ENCODE results near the gene WHRN. TPM values are rescaled to one million over a fixed set of nuclear protein-coding genes. Genes with fewer than 3 reads are reported as not detected.

WHRN gene
- total RNA-seq, 1 experiment from 2014 or later, result 1.4 TPM

DNA sequence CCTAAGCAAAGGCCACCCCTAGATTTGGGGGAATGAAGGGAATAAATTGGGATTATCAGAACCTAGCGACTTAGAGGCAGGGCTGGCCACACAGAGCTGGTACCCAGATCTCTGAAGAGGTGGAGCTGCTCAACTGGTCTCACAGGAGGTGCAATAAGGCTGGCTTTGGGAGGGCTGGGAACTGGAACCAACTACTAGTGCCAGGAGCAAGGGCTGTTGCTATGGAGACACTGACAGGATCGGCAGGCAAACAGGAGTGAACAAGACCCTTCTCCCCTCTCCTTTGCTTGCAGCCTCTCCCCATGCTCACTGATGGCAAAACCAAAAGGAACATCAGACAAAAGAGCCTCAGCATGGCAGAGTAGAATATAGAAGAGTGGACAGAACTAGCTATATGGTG lies 17.0 kb upstream of the WHRN start:
- Histone ChIP-seq H3K27me3 (replicated peaks; ENCODE audit: control insufficient read depth, insufficient read depth, low read length) (no peaks in the 10 kb centered on the region), H3K4me3 (ENCODE audit: low read depth, low read length) (no peak overlapping the region), H3K4me1 (no peaks in the 10 kb centered on the region; the same call in 1 of the 2 replicates), H3K36me3 (ENCODE audit: control insufficient read depth, insufficient read depth, low read length) (no peaks in the 10 kb centered on the region), H3K9me3 (no peaks in the 10 kb centered on the region)
- H3K36me3 Mint-ChIP-seq (ENCODE audit: insufficient read depth, unreplicated experiment), result no peaks in the 10 kb centered on the region
- H3K9me3 Mint-ChIP-seq (ENCODE audit: unreplicated experiment), result no peaks in the 10 kb centered on the region
- peaks cover 6% of the 10 kb centered on the region for H3K27me3 Mint-ChIP-seq (ENCODE audit: insufficient read depth, unreplicated experiment)
- no TSS peak for BruUV-seq (replicated peaks)
- CTCF ChIA-PET, result interaction anchor here (1.0 kb wide), 1 partner anchor 131 kb away, joined by 5 read pairs; no protein-coding TSS in a partner anchor
- no peak for DNase-seq
- no peak overlapping the region for H3K4me3 Mint-ChIP-seq (ENCODE audit: unreplicated experiment)
- peaks cover 6% of the 10 kb centered on the region for H3K4me1 Mint-ChIP-seq (ENCODE audit: low read depth, unreplicated experiment)
- POLR2A ChIA-PET, result no interaction called here
- TF ChIP-seq, protein P1, sequence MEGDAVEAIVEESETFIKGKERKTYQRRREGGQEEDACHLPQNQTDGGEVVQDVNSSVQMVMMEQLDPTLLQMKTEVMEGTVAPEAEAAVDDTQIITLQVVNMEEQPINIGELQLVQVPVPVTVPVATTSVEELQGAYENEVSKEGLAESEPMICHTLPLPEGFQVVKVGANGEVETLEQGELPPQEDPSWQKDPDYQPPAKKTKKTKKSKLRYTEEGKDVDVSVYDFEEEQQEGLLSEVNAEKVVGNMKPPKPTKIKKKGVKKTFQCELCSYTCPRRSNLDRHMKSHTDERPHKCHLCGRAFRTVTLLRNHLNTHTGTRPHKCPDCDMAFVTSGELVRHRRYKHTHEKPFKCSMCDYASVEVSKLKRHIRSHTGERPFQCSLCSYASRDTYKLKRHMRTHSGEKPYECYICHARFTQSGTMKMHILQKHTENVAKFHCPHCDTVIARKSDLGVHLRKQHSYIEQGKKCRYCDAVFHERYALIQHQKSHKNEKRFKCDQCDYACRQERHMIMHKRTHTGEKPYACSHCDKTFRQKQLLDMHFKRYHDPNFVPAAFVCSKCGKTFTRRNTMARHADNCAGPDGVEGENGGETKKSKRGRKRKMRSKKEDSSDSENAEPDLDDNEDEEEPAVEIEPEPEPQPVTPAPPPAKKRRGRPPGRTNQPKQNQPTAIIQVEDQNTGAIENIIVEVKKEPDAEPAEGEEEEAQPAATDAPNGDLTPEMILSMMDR (IDR thresholded peaks at IDR 0.05; ENCODE audit: insufficient read depth in 1 of 2, low read depth in 1 of 2, low read length in 1 of 2, severe bottlenecking in 1 of 2, unreplicated experiment in 1 of 2), result no peak
- intact Hi-C loops (cut with micrococcal nuclease; ENCODE audit: unreplicated experiment), result no loop called here
- H3K27ac Mint-ChIP-seq (ENCODE audit: unreplicated experiment), result no peak overlapping the region

DNA sequence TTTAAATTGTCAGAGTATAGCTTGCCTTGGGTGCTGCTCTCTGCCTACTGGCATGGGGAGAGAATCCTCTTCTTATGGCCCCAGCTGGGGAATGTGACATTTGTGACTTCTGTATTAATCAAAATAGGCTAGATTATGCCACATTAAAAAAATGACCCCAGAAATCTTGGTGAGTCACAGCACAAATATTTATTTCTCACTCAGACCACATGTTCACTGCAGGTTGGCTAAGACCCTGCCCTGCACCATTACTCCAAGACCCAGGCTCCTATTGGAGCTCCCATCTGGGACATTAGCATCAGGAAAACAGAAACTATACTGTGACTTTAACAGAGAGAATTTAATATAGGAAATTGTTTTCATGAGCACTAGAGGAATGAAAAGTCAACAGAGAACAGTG lies 16.6 kb upstream of the WHRN start:
- H3K9me3 ChIP-seq, result no peaks in the 10 kb centered on the region
- no peak overlapping the region for H3K27ac Mint-ChIP-seq (ENCODE audit: unreplicated experiment)
- no peak for DNase-seq
- TF ChIP-seq, protein P1 (IDR thresholded peaks at IDR 0.05; ENCODE audit: insufficient read depth in 1 of 2, low read depth in 1 of 2, low read length in 1 of 2, severe bottlenecking in 1 of 2, unreplicated experiment in 1 of 2), result no peak
- H3K4me3 Mint-ChIP-seq (ENCODE audit: unreplicated experiment), result no peak overlapping the region
- no peaks in the 10 kb centered on the region; the same call in 1 of the 2 replicates for H3K4me1 ChIP-seq
- H3K27me3 ChIP-seq (replicated peaks; ENCODE audit: control insufficient read depth, insufficient read depth, low read length), result no peaks in the 10 kb centered on the region
- intact Hi-C loops (cut with micrococcal nuclease; ENCODE audit: unreplicated experiment), result no loop called here
- no peak overlapping the region for H3K4me3 ChIP-seq (ENCODE audit: low read depth, low read length)
- ChIA-PET CTCF (interaction anchor here (1.0 kb wide), 1 partner anchor 132 kb away, joined by 5 read pairs; no protein-coding TSS in a partner anchor), POLR2A (no interaction called here)
- no TSS peak for BruUV-seq (replicated peaks)
- H3K9me3 Mint-ChIP-seq (ENCODE audit: unreplicated experiment), result no peaks in the 10 kb centered on the region
- peaks cover 5% of the 10 kb centered on the region for H3K4me1 Mint-ChIP-seq (ENCODE audit: low read depth, unreplicated experiment)
- H3K27me3 Mint-ChIP-seq (ENCODE audit: insufficient read depth, unreplicated experiment), result peaks cover 6% of the 10 kb centered on the region
- no peaks in the 10 kb centered on the region for H3K36me3 Mint-ChIP-seq (ENCODE audit: insufficient read depth, unreplicated experiment)
- no peaks in the 10 kb centered on the region for H3K36me3 ChIP-seq (ENCODE audit: control insufficient read depth, insufficient read depth, low read length)

DNA sequence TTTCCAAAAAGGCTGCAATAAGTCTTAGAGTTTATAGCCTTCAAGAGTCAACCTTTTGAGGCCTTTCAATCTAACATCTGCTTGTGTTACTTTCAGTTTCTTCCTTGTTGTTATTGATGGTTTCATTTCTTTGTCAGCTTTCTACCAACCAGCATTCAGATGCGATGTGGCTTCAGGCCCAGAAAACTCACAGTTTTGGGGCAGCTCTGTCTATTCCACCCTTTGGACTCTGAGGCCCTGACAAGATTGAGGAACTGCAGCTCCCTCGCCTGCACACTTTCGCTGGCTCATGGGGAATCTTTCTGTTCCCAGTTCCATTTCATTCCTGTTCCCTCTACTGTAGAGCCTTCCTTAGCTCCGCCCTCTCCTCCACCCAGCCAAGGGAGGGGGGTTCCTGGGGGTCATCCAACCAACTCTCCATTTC lies 13.3 kb upstream of the WHRN start:
- no peaks in the 10 kb centered on the region for H3K36me3 ChIP-seq (ENCODE audit: control insufficient read depth, insufficient read depth, low read length)
- no peak overlapping the region for H3K4me3 ChIP-seq (ENCODE audit: low read depth, low read length)
- H3K9me3 Mint-ChIP-seq (ENCODE audit: unreplicated experiment), result no peaks in the 10 kb centered on the region
- intact Hi-C loops (cut with micrococcal nuclease; ENCODE audit: unreplicated experiment), result no loop called here
- CTCF ChIA-PET, result no interaction called here
- no peak overlapping the region for H3K27ac Mint-ChIP-seq (ENCODE audit: unreplicated experiment)
- TF ChIP-seq, protein P1 (IDR thresholded peaks at IDR 0.05; ENCODE audit: insufficient read depth in 1 of 2, low read depth in 1 of 2, low read length in 1 of 2, severe bottlenecking in 1 of 2, unreplicated experiment in 1 of 2), result no peak
- H3K27me3 Mint-ChIP-seq (ENCODE audit: insufficient read depth, unreplicated experiment), result peaks cover 12% of the 10 kb centered on the region
- no TSS peak for BruUV-seq (replicated peaks)
- H3K9me3 ChIP-seq, result no peaks in the 10 kb centered on the region
- H3K4me1 Mint-ChIP-seq (ENCODE audit: low read depth, unreplicated experiment), result no peaks in the 10 kb centered on the region
- H3K4me1 ChIP-seq, result no peaks in the 10 kb centered on the region
- POLR2A ChIA-PET, result no interaction called here
- DNase-seq, result no peak
- H3K36me3 Mint-ChIP-seq (ENCODE audit: insufficient read depth, unreplicated experiment), result no peaks in the 10 kb centered on the region
- no peaks in the 10 kb centered on the region for H3K27me3 ChIP-seq (replicated peaks; ENCODE audit: control insufficient read depth, insufficient read depth, low read length)
- H3K4me3 Mint-ChIP-seq (ENCODE audit: unreplicated experiment), result no peak overlapping the region
